Adipocyte (in vitro differentiated cells): Measurements from ENCODE around the gene NPTN.

Experiments
- DNase-seq: peaks from one replicate; pipeline ENCODE4 v3.0.0-alpha.2; 2015; ENCODE audit warnings: low read depth
- H3K27me3 ChIP-seq: replicated peaks from 2 replicates; pipeline ENCODE4 v1.7.0; 2013; ENCODE audit warnings: mild to moderate bottlenecking, low read length, moderate library complexity; ENCODE audit not compliant: control insufficient read depth, insufficient read depth
- H3K36me3 ChIP-seq: 2 replicates; pipeline ENCODE4 v1.7.0; 2013; ENCODE audit warnings: low read length, mild to moderate bottlenecking, moderate library complexity; ENCODE audit not compliant: control insufficient read depth, insufficient read depth, severe bottlenecking
- H3K4me1 ChIP-seq: 2 replicates; pipeline ENCODE4 v1.7.0; 2013; ENCODE audit warnings: mild to moderate bottlenecking, low read length, moderate library complexity; ENCODE audit not compliant: control insufficient read depth, insufficient read depth
- H3K4me3 ChIP-seq: 2 replicates; pipeline ENCODE4 v1.7.0; 2013; ENCODE audit warnings: mild to moderate bottlenecking, low read length, moderate library complexity
- H3K9ac ChIP-seq: 2 replicates; pipeline ENCODE4 v1.7.0; 2013; ENCODE audit warnings: mild to moderate bottlenecking, low read length, moderate library complexity
- H3K9me3 ChIP-seq: 2 replicates; pipeline ENCODE4 v1.7.0; 2013; ENCODE audit warnings: mild to moderate bottlenecking, low read length, moderate library complexity; ENCODE audit not compliant: control insufficient read depth

Gene NPTN

GRCh38 chr15:73631915-73632669 lies 1.1 kb downstream of the NPTN start:
- DNase-seq, result peak; percentile 78
- Histone ChIP-seq H3K27me3 (no peaks in the 10 kb centered on the region), H3K9ac (peak overlapping the region; percentile 93), H3K4me3 (peak overlapping the region; percentile 91), H3K36me3 (no peaks in the 10 kb centered on the region), H3K4me1 (peaks cover 45% of the 10 kb centered on the region), H3K9me3 (no peaks in the 10 kb centered on the region)

GRCh38 chr15:73630921-73631362 lies 2.2 kb downstream of the NPTN start:
- peak overlapping the region; percentile 91 for H3K4me3 ChIP-seq
- no peaks in the 10 kb centered on the region for H3K27me3 ChIP-seq
- peaks cover 50% of the 10 kb centered on the region for H3K4me1 ChIP-seq
- no peaks in the 10 kb centered on the region for H3K9me3 ChIP-seq
- H3K36me3 ChIP-seq, result no peaks in the 10 kb centered on the region
- peak overlapping the region; percentile 93 for H3K9ac ChIP-seq
- DNase-seq, result peak; percentile 33

- H3K9me3 ChIP-seq, result no peaks in the 10 kb centered on the region
- H3K4me3 ChIP-seq, result peak overlapping the region; percentile 18
- no peaks in the 10 kb centered on the region for H3K36me3 ChIP-seq
- DNase-seq, result peak; percentile 35
- H3K9ac ChIP-seq, result no peak overlapping the region
- H3K27me3 ChIP-seq, result no peaks in the 10 kb centered on the region
- peaks cover 51% of the 10 kb centered on the region for H3K4me1 ChIP-seq
Measured at GRCh38 chr15:73629798-73630429, 3.3 kb downstream of the NPTN start.

DNA sequence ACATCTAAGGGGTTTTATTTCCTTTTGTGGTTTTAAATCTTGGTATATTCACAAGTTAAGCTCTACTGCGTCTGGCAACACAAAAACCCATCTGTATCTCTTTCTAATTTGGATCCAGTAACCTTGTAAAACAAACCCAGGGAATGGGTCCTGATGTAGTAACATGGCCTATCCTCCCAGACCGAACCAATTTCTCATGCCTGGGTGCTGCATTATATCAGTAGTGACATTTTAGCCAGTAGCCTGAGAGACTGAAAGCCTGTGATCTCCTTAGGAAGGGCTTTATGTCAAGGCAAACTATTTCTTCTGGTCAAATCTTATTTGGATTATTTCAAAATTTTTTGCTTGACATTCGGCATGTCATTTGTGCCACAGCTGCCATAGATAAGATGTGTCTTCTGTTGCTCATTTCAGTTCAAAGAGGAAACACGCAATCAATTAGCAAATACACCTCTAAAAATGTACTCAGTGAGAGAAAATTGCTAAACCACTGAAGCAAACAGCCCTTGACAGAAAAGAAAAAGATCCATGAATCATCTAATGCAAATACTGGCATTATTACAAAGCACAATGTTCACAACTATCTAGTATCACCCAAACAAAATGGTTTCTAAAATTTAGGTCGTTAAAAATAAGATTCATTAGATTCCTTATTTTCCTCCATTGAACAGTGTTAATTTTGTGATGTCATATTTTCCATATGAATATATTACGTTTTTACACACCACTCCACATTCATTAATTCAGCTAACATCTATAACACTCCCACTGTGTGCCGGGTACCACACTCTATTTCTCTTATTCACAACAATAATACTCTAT lies 4.0 kb downstream of the NPTN start:
- Histone ChIP-seq H3K27me3 (no peaks in the 10 kb centered on the region), H3K4me3 (peak overlapping the region; percentile 18), H3K4me1 (peaks cover 49% of the 10 kb centered on the region), H3K9me3 (no peaks in the 10 kb centered on the region), H3K36me3 (no peaks in the 10 kb centered on the region), H3K9ac (no peak overlapping the region)
- DNase-seq, result peak; percentile 44

DNA sequence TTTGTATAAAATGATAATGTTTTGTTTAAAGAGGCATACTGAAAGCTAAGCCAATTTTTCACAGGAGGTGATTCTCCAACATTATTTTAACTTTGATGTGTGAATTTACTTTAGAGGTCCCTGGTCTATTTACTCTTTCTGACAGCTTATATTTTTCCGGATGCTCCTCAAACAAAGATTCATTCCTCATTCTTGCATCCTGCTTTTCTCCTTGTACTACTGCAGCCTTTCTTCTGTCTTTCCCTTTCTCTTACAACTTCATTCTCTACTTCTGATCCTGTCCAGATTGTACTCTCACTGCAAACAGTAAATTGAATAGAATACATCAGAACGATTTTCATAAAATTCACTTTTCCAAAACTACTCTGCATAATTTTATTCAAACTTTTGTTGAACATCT lies 5.1 kb downstream of the NPTN start:
- no peak for DNase-seq

DNA sequence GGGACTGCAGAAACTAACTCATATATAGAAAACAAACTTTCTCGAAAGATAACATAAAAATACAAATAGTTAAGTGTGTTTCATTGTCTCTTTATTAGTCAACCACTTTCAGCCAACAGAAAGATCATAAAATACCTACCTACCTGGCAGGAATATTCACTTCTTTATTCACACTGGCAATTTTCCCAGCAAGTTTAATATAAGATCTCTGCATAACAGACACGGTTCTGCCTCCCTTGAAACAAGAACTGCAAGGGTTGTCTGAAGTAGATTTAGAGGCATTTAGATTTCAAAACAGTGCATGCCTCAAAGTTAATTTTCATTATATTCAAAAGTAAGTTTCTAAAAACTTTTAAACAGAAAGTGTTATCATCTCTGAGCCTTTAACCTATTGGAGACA lies 7.1 kb downstream of the NPTN start:
- DNase-seq, result peak; percentile 41
- Histone ChIP-seq H3K4me1 (peaks cover 45% of the 10 kb centered on the region), H3K36me3 (no peaks in the 10 kb centered on the region), H3K9ac (no peak overlapping the region), H3K9me3 (no peaks in the 10 kb centered on the region), H3K4me3 (no peak overlapping the region), H3K27me3 (no peaks in the 10 kb centered on the region)

More for the DNA sequence above, 5.1 kb downstream of the NPTN start:
- Histone ChIP-seq H3K4me3 (no peak overlapping the region), H3K9me3 (no peaks in the 10 kb centered on the region), H3K4me1 (peaks cover 44% of the 10 kb centered on the region), H3K9ac (no peak overlapping the region), H3K27me3 (no peaks in the 10 kb centered on the region), H3K36me3 (no peaks in the 10 kb centered on the region)

DNA sequence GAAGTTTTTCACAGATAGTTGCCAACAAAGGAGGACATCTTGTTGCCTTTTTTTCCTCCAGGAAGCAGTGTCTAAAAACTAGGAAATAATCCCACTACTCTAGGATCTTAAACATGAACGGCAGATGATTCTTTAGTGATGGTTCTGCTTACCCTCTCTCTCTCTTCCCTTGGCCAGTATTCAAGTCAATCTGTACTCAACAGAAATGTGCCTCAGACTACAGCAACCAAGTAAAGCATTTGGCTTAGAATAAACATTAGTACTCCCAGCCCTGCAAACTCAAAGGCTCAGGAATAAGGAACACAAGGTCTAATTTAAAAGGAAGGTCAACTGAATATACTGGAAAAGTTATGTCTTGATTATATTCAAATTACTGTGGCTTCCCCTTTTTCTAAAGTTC lies 8.7 kb downstream of the NPTN start:
- Histone ChIP-seq H3K36me3 (no peaks in the 10 kb centered on the region), H3K4me3 (no peak overlapping the region), H3K9me3 (no peaks in the 10 kb centered on the region), H3K9ac (no peak overlapping the region), H3K4me1 (peaks cover 39% of the 10 kb centered on the region), H3K27me3 (no peaks in the 10 kb centered on the region)
- DNase-seq, result no peak

GRCh38 chr15:73621286-73621826 lies 11.8 kb downstream of the NPTN start:
- H3K4me1 ChIP-seq, result peaks cover 29% of the 10 kb centered on the region
- H3K9ac ChIP-seq, result no peak overlapping the region
- no peaks in the 10 kb centered on the region for H3K9me3 ChIP-seq
- H3K4me3 ChIP-seq, result no peak overlapping the region
- H3K36me3 ChIP-seq, result no peaks in the 10 kb centered on the region
- DNase-seq, result peak; percentile 49
- no peaks in the 10 kb centered on the region for H3K27me3 ChIP-seq

DNA sequence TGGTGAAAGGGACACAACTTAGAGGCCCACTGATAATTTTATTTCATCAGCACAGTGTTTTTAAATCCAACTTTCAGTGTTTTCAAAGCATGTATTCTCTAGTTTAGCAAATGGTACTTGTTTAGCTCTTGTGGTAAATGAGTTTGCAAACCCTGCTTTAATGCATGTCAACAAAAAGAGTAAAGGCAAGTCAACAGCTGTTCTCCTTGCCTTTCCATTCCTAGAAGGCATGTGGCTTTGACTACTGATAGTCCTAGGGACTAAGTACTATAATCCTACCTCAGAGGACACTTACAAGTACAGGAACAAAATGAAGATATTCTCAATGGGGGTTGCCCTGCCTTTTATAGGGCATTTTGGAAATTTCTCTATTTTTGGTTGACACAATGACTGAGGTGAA lies 13.1 kb downstream of the NPTN start:
- Histone ChIP-seq H3K9ac (no peak overlapping the region), H3K36me3 (no peaks in the 10 kb centered on the region), H3K27me3 (no peaks in the 10 kb centered on the region), H3K4me3 (no peak overlapping the region), H3K9me3 (no peaks in the 10 kb centered on the region), H3K4me1 (peaks cover 24% of the 10 kb centered on the region)
- no peak for DNase-seq

DNA sequence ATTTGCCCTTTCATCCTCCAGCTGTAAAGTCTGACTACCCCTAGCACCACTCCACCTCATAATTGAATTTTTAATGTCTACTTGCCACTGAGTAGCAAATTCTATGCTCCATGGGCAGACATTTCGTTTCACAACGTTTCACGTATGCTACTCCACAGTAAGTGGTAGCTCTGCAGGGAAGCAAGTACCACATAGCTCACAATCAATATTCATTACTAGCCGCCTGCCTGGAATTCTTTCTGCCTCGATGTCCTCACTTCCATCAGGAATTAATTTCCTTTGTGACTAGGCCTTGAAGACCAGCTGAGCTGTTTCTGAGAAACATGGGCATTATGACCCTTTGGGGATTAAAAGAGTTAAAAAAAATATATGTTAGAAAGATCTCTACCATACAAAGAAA lies 15.3 kb downstream of the NPTN start:
- H3K9me3 ChIP-seq, result no peaks in the 10 kb centered on the region
- DNase-seq, result no peak
- no peaks in the 10 kb centered on the region for H3K36me3 ChIP-seq
- no peak overlapping the region for H3K4me3 ChIP-seq
- H3K27me3 ChIP-seq, result no peaks in the 10 kb centered on the region
- H3K9ac ChIP-seq, result no peak overlapping the region
- peaks cover 19% of the 10 kb centered on the region for H3K4me1 ChIP-seq

DNA sequence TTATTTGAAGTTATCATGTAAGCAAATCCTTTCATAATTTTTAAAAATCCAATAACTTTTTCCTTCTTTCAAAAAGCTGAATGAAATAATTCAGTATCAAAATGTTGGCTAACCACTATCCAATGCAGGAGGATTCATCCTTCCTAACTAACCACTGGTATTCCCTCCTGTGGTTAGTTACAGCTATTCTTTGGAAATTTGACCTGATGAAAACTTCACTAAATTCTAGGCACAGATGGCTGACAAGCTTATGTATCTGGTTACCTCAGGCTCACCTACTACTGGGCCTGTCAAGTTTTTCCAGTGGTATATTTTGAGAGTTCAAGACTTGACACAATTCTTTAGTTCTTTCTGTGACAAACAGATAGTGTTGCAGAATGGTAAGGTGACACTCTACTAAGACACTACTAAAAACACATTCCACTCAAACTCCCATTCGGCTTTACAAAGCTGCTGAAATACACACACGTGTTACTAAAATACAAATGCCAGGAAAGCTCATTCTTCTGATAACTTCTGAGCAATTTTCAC lies 15.8 kb downstream of the NPTN start:
- Histone ChIP-seq H3K36me3 (no peaks in the 10 kb centered on the region), H3K9me3 (no peaks in the 10 kb centered on the region), H3K9ac (no peak overlapping the region), H3K4me3 (no peak overlapping the region), H3K4me1 (peaks cover 19% of the 10 kb centered on the region), H3K27me3 (no peaks in the 10 kb centered on the region)
- no peak for DNase-seq
